HepG2 (cell line): ENCODE results near the gene SPACA4. TPM values are rescaled to one million over a fixed set of nuclear protein-coding genes. Genes with fewer than 3 reads are reported as not detected.
A peak's percentile ranks its signal among the peaks of the same experiment; 100 is the strongest.

Source experiments
- ATAC-seq: fragments of 200-7000 bp; cut with Tn5 transposase; 3 replicates; pipeline ENCODE4 v1.9.1; 2020; ENCODE audit warnings: mild to moderate bottlenecking, moderate library complexity
- BruUV-seq: library from RNA; stranded (reverse); fragments of 400-500 nt; replicated peaks from 2 replicates; lab custom pipeline; 2021; lab: Mats Ljungman, UMichigan
- CTCF ChIA-PET: fragments of 300-600 bp; formaldehyde crosslinking; extraction: SDS; loops from one replicate; lab custom pipeline; 2021; ENCODE audit warnings: low total read pairs, inconsistent platforms, low intra/inter-chr PET ratio; lab: Yijun Ruan, JAX
- POLR2A ChIA-PET: fragments of 350-600 bp; sonication (Branson Sonifier 250); formaldehyde crosslinking; loops from one replicate; lab custom pipeline; 2020; ENCODE audit warnings: antibody characterized with exemption, inconsistent platforms; lab: Yijun Ruan, JAX
- DNase-seq: peaks from one replicate; pipeline ENCODE4 v3.0.0-alpha.2; 2015; ENCODE audit warnings: low spot score
- FAIRE-seq: peaks from 3 replicates; lab custom pipeline; 2011; peaks lifted over from hg19 to GRCh38; lab: Jason Lieb, UNC
- H2AFZ ChIP-seq: one replicate; pipeline ENCODE4 v1.6.1; 2011; ENCODE audit warnings: low read length, inconsistent platforms
- H3K27ac ChIP-seq: fragments of 300-600 bp; 3 replicates; pipeline ENCODE4 v1.8.0; 2011; ENCODE audit warnings: mixed run types, mild to moderate bottlenecking, mixed read lengths, low read length, inconsistent platforms; ENCODE audit not compliant: insufficient read depth; ENCODE audit errors: extremely low read length
- H3K27me3 ChIP-seq, 2 experiments: fragments of 200-600 bp in 1 of 2; 2 replicates in 1 of 2; 3 replicates in 1 of 2; pipeline versions ENCODE4 v1.6.0 to v1.8.0; 2011; ENCODE audit warnings: low read length in 2 of 2, mild to moderate bottlenecking in 2 of 2, moderate library complexity in 2 of 2, inconsistent platforms in 1 of 2; ENCODE audit not compliant: insufficient read depth in 2 of 2, control insufficient read depth in 1 of 2
- H3K36me3 ChIP-seq, 2 experiments: fragments of 200-600 bp in 1 of 2; replicated peaks in 1 of 2; 2 replicates in 1 of 2; 3 replicates in 1 of 2; pipeline versions ENCODE4 v1.5.1 to v1.8.0; 2011; ENCODE audit warnings: low read length in 2 of 2, inconsistent platforms in 1 of 2; ENCODE audit not compliant: insufficient read depth in 2 of 2, control insufficient read depth in 1 of 2
- H3K4me1 ChIP-seq: 2 replicates; pipeline ENCODE4 v1.5.1; 2012; ENCODE audit warnings: low read length, inconsistent platforms; ENCODE audit not compliant: insufficient read depth
- H3K4me2 ChIP-seq: 2 replicates; pipeline ENCODE4 v1.6.0; 2011; ENCODE audit warnings: low read depth, low read length, inconsistent platforms
- H3K4me3 ChIP-seq, 3 experiments: fragments of 200-600 bp in 1 of 3; sonication (generic), shearing (Covaris generic) in 1 of 3; replicated peaks in 1 of 3; 2 replicates each; pipeline ENCODE4 v1.5.1; 2011 to 2016; ENCODE audit warnings: low read length in 3 of 3, inconsistent platforms in 2 of 3, low read depth in 2 of 3, mild to moderate bottlenecking in 2 of 3, control low read depth in 1 of 3, mixed read lengths in 1 of 3; ENCODE audit not compliant: insufficient read depth in 1 of 3
- H3K79me2 ChIP-seq: one replicate; pipeline ENCODE4 v1.6.1; 2011; ENCODE audit warnings: low read length, inconsistent platforms; ENCODE audit not compliant: insufficient read depth
- H3K9ac ChIP-seq: 2 replicates; pipeline ENCODE4 v1.6.0; 2011; ENCODE audit warnings: mild to moderate bottlenecking, low read depth, low read length, inconsistent platforms; ENCODE audit not compliant: insufficient read depth
- H3K9me3 ChIP-seq: 2 replicates; pipeline ENCODE4 v1.5.1; 2012; ENCODE audit warnings: mild to moderate bottlenecking, low read length
- H4K20me1 ChIP-seq: 2 replicates; pipeline ENCODE4 v1.6.0; 2011; ENCODE audit warnings: inconsistent platforms, mild to moderate bottlenecking, low read length, moderate library complexity; ENCODE audit not compliant: insufficient read depth
- CEBPZ ChIP-seq: IDR thresholded peaks from 2 replicates; pipeline ENCODE4 v1.6.1; 2012; ENCODE audit warnings: low read length, improper control_type of control experiment
- JUNB ChIP-seq: sonication (generic); formaldehyde crosslinking; IDR thresholded peaks from 2 replicates; pipeline ENCODE4 v1.8.0; 2022; ENCODE audit warnings: missing genetic modification reagents, mild to moderate bottlenecking, borderline replicate concordance
- KLF12 ChIP-seq: sonication (generic); formaldehyde crosslinking; IDR thresholded peaks from 2 replicates; pipeline ENCODE4 v1.4.0; 2020; ENCODE audit warnings: missing genetic modification reagents, borderline replicate concordance
- MAFK ChIP-seq, 2 experiments: IDR thresholded peaks in 1 of 2; conservative IDR thresholded peaks in 1 of 2; 2 replicates each; pipeline ENCODE4 v1.6.1; 2011; ENCODE audit warnings: improper control_type of control experiment in 2 of 2, low read length in 2 of 2
- THYN1 ChIP-seq: sonication (generic); formaldehyde crosslinking; IDR thresholded peaks from 2 replicates; pipeline ENCODE4 v1.8.1; 2023; ENCODE audit warnings: low read depth, mild to moderate bottlenecking, moderate library complexity, missing genetic modification reagents, borderline replicate concordance
- ZBTB2 ChIP-seq: sonication (generic); formaldehyde crosslinking; IDR thresholded peaks from 2 replicates; pipeline ENCODE4 v1.8.0; 2022; ENCODE audit warnings: low read depth, missing genetic modification reagents
- ZFAT ChIP-seq: sonication (generic); formaldehyde crosslinking; conservative IDR thresholded peaks from 2 replicates; pipeline ENCODE4 v1.8.1; 2023; ENCODE audit warnings: missing genetic modification reagents, inconsistent platforms
- ZNF280B ChIP-seq: sonication (generic); formaldehyde crosslinking; IDR thresholded peaks from 2 replicates; pipeline ENCODE4 v1.5.0; 2020; ENCODE audit warnings: missing genetic modification reagents, mild to moderate bottlenecking, borderline replicate concordance
- ZNF333 ChIP-seq: sonication (generic); formaldehyde crosslinking; IDR thresholded peaks from 2 replicates; pipeline ENCODE4 v1.4.0; 2020; ENCODE audit warnings: mild to moderate bottlenecking, missing genetic modification reagents, borderline replicate concordance
- ZNF354B ChIP-seq: sonication (generic); formaldehyde crosslinking; IDR thresholded peaks from 2 replicates; pipeline ENCODE4 v1.8.0; 2022; ENCODE audit warnings: mild to moderate bottlenecking, missing genetic modification reagents
- ZNF629 ChIP-seq: sonication (generic); formaldehyde crosslinking; conservative IDR thresholded peaks from 2 replicates; pipeline ENCODE4 v1.5.0; 2020; ENCODE audit warnings: missing genetic modification reagents
- WGBS: methylation state at CpG from one replicate; pipeline ENCODE4 v1.1.6; 2017; ENCODE audit warnings: low lambda C conversion rate; 5-methylcytosine and 5-hydroxymethylcytosine counted together
- in situ Hi-C: cut with HindIII; loops from 2 replicates; pipeline ENCODE4 v1.10.0; 2017; ENCODE audit warnings: low pct_unique_long_range_greater_than_20kb; ENCODE audit not compliant: extremely low pct_ligation_motif_present
- intact Hi-C: fragments of 100-400 bp; cut with micrococcal nuclease; formaldehyde crosslinking; loops from one replicate; pipeline ENCODE4 v1.10.0; 2022; ENCODE audit not compliant: unreplicated experiment
- polyA plus RNA-seq, 8 experiments: library from polyadenylated mRNA; depleted of rRNA in 3 of 8; stranded (reverse) in 7 of 8; unstranded in 1 of 8; fragments of >200 nt; fragmentation: Illumina TruSeq in 4 of 8; extraction: Trizol in 4 of 8; gene quantifications; 2 replicates each; pipeline versions ENCODE4 v1.2.1 to v1.2.3, GENCODE V29; 2011 to 2016; ENCODE audit warnings: low read depth in 4 of 8, missing spikeins in 1 of 8, mixed read lengths in 1 of 8; ENCODE audit not compliant: insufficient read depth in 1 of 8
- total RNA-seq, 5 experiments: library from RNA; depleted of rRNA; stranded (reverse); fragments of >200 nt; fragmentation: Illumina TruSeq; extraction: Trizol; gene quantifications; 2 replicates each; pipeline ENCODE4 v1.2.3, GENCODE V29; 2016; ENCODE audit warnings: low read depth in 1 of 5

SPACA4 gene
- total and polyA plus RNA-seq, 2 of the 13 experiments (the other 11 are each of a cell fraction or from before 2014, with no cell fraction given) = not detected

GRCh38 chr19:48609571-48610108 lies 3.1 kb downstream of the SPACA4 start:
- in situ Hi-C loops = no loop called here
- intact Hi-C loops = no loop called here
- CTCF ChIA-PET = interaction anchor here (1.4 to 2.1 kb wide), 2 partner anchors 21 to 120 kb away, joined by 3 to 10 read pairs; no protein-coding TSS in a partner anchor

GRCh38 chr19:48611872-48612271 lies 5.3 kb downstream of the SPACA4 start:
- Histone ChIP-seq H3K27me3 (no peaks in the 10 kb centered on the region), H3K79me2 (peaks cover 7% of the 10 kb centered on the region), H3K4me2 (no peak overlapping the region), H4K20me1 (peaks cover 22% of the 10 kb centered on the region; the same call in 1 of the 2 replicates), H3K4me1 (peaks cover 35% of the 10 kb centered on the region), H2AFZ (no peak overlapping the region), H3K4me3 (no peak overlapping the region), H3K9me3 (no peaks in the 10 kb centered on the region), H3K9ac (no peak overlapping the region), H3K36me3 (peaks cover 12 to 19% of the 10 kb centered on the region in 2 experiments), H3K27ac (no peak overlapping the region)
- intact Hi-C loops = no loop called here
- no peak for ATAC-seq
- no peak for DNase-seq
- CTCF ChIA-PET = no interaction called here
- POLR2A ChIA-PET = no interaction called here
- no TSS peak for BruUV-seq
- WGBS = 77% methylated on average over 7 of the region's 14 CpGs
- in situ Hi-C loops = no loop called here
- FAIRE-seq = no peak
- no peak for TF ChIP-seq ZNF333 (CRISPR knock-in tag)
- TF ChIP-seq KLF12 (CRISPR knock-in tag) = no peak
- no peak for TF ChIP-seq ZNF280B (CRISPR knock-in tag)
- TF ChIP-seq ZFAT (CRISPR knock-in tag) = no peak
- no peak for TF ChIP-seq ZBTB2 (CRISPR knock-in tag)
- TF ChIP-seq MAFK (conservative IDR thresholded peaks at IDR 0.05 in 1 of 2, IDR thresholded peaks at IDR 0.05 in 1 of 2; ENCODE audit: low read length in 2 of 2) = peak in 1 of 2 experiments; percentile 40; a peak in 3 of 4 replicates
- TF ChIP-seq ZNF354B (CRISPR knock-in tag) = no peak
- no peak for TF ChIP-seq CEBPZ
- TF ChIP-seq JUNB = no peak

More at GRCh38 chr19:48609571-48610108, 3.1 kb downstream of the SPACA4 start:
- Histone ChIP-seq H3K36me3 (no peaks in the 10 kb centered on the region), H3K79me2 (no peaks in the 10 kb centered on the region), H3K27me3 (no peaks in the 10 kb centered on the region; a peak in 1 of 5 replicates), H3K27ac (no peak overlapping the region), H3K9me3 (no peaks in the 10 kb centered on the region), H3K4me3 (no peak overlapping the region), H2AFZ (no peak overlapping the region), H3K4me2 (no peak overlapping the region), H3K4me1 (peaks cover 21% of the 10 kb centered on the region), H3K9ac (no peak overlapping the region), H4K20me1 (no peaks in the 10 kb centered on the region)
- DNase-seq (no peak), FAIRE-seq (no peak), ATAC-seq (no peak)
- POLR2A ChIA-PET = interaction anchor here (1.2 to 1.8 kb wide), 4 partner anchors 9 to 24 kb away, joined by 3 to 28 read pairs (median 4); partner anchors contain the start of genes RPL18 and SPHK2
- BruUV-seq = no TSS peak
- 58% methylated on average over 13 of the region's 20 CpGs for WGBS
- TF ChIP-seq ZNF629 (CRISPR knock-in tag) = peak; percentile 31; the same call in 1 of the 2 replicates
- TF ChIP-seq THYN1 (CRISPR knock-in tag) = no peak
